Esophagus muscularis mucosa (tissue), 4 donors: ENCODE data around the gene SDC4. TPM values are rescaled to one million over a fixed set of nuclear protein-coding genes. Genes with fewer than 3 reads are reported as not detected.

Experiments used
- DNase-seq: peaks from one replicate; pipeline ENCODE4 v3.0.0-alpha.2; 2017; ENCODE audit errors: extremely low spot score
- H3K27ac ChIP-seq, 4 donors: fragments of 200-600 bp; sonication (generic); replicated peaks in 1 of 4; 1 replicate in 3 of 4; 2 replicates in 1 of 4; pipeline ENCODE4 v1.5.1; 2016 to 2019; ENCODE audit warnings: mild to moderate bottlenecking in 1 of 4
- H3K27me3 ChIP-seq, 4 donors: fragments of 200-600 bp; sonication (generic); one replicate each; pipeline versions ENCODE4 v1.5.1 to v1.6.0; 2016 to 2019
- H3K36me3 ChIP-seq, 4 donors: fragments of 200-600 bp; sonication (generic); one replicate each; pipeline ENCODE4 v1.5.1; 2016 to 2019
- H3K4me1 ChIP-seq, 4 donors: fragments of 200-600 bp; sonication (generic); one replicate each; pipeline ENCODE4 v1.5.1; 2016 to 2019
- H3K4me3 ChIP-seq, 4 donors: fragments of 200-600 bp; sonication (generic); 1 replicate in 2 of 4; 2 replicates in 2 of 4; pipeline ENCODE4 v1.5.1; 2016 to 2019; ENCODE audit warnings: mild to moderate bottlenecking in 4 of 4, moderate library complexity in 1 of 4
- H3K9me3 ChIP-seq, 4 donors: fragments of 200-600 bp; sonication (generic); 1 replicate in 3 of 4; 2 replicates in 1 of 4; pipeline ENCODE4 v1.5.1; 2016 to 2019
- EP300 ChIP-seq: sonication (generic); formaldehyde crosslinking; IDR thresholded peaks from one replicate; pipeline ENCODE4 v1.6.1; 2017; ENCODE audit warnings: antibody characterized with exemption
- POLR2A ChIP-seq: fragments of 450-650 bp; IDR thresholded peaks from one replicate; pipeline ENCODE4 v1.6.1; 2017; ENCODE audit warnings: antibody characterized with exemption, moderate library complexity, mild to moderate bottlenecking, low read depth
- POLR2AphosphoS5 ChIP-seq, 2 donors: sonication (generic); formaldehyde crosslinking; IDR thresholded peaks; one replicate each; pipeline ENCODE4 v1.6.1; 2017; ENCODE audit warnings: antibody characterized with exemption in 2 of 2
- WGBS: methylation state at CpG from one replicate; pipeline ENCODE4 v1.1.5; 2018; 5-methylcytosine and 5-hydroxymethylcytosine counted together
- intact Hi-C: fragments of 100-400 bp; cut with DNase I; formaldehyde crosslinking; loops from one replicate; pipeline ENCODE4 v1.15.1; 2023
- total RNA-seq, 4 donors: library from RNA; depleted of rRNA; stranded (reverse); fragments of >200 nt; gene quantifications; one replicate each; pipeline versions ENCODE4 v1.1.0 to v1.2.1, GENCODE V29; 2016
- TF ChIP-seq, protein P1 (sequence below), 3 experiments: fragments of 200-600 bp in 2 of 3; fragments of 450-650 bp in 1 of 3; sonication (generic) in 2 of 3; IDR thresholded peaks; one replicate each; pipeline ENCODE4 v1.5.1; 2017 to 2019; ENCODE audit warnings: antibody characterized with exemption in 3 of 3, mild to moderate bottlenecking in 2 of 3, moderate library complexity in 1 of 3

SDC4 gene
- total RNA-seq, 4 donors from 2014 or later: 61.9 to 177 (median 72.2) TPM

DNA sequence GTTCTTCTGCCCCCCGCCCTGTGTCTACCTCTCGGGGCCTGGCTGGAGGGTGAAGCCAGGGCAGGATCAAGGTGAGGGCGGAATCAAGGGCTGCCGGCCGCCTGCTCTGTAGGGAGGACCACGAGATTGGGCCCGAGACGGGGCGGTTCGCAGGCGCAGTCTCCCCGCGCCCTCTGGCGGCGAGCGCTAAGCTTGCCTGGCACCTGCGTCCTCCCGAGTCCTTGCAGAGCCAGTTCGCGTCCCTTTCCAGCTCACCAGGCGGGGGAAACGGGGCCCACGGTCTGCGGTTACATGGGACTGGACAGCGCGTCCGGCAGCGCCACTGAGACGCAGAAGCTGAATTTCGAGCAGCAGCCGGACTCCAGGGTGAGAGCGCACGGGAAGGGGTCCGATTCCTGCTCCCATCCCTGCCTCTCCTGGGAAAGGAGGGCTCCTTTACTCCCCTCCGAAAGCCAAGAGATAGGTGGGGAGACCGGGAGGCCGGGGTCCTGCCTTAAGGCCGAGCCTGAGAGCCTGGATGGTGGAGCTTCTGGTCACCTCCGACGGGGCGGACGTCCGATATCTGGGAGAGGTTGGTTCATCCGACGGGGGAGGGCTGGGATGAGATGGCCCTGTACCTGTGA, 36.5 kb downstream of the SDC4 start:
- H3K27me3 ChIP-seq: peaks cover 0 to 87% (median 13%) of the 10 kb centered on the region in 4 donors
- no peak overlapping the region for H3K4me3 ChIP-seq
- intact Hi-C loops: no loop called here
- 46% methylated on average over 12 of the region's 45 CpGs for WGBS
- no peaks in the 10 kb centered on the region for H3K9me3 ChIP-seq
- no peak overlapping the region for H3K27ac ChIP-seq
- TF ChIP-seq POLR2A: no peak
- TF ChIP-seq, protein P1, sequence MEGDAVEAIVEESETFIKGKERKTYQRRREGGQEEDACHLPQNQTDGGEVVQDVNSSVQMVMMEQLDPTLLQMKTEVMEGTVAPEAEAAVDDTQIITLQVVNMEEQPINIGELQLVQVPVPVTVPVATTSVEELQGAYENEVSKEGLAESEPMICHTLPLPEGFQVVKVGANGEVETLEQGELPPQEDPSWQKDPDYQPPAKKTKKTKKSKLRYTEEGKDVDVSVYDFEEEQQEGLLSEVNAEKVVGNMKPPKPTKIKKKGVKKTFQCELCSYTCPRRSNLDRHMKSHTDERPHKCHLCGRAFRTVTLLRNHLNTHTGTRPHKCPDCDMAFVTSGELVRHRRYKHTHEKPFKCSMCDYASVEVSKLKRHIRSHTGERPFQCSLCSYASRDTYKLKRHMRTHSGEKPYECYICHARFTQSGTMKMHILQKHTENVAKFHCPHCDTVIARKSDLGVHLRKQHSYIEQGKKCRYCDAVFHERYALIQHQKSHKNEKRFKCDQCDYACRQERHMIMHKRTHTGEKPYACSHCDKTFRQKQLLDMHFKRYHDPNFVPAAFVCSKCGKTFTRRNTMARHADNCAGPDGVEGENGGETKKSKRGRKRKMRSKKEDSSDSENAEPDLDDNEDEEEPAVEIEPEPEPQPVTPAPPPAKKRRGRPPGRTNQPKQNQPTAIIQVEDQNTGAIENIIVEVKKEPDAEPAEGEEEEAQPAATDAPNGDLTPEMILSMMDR (IDR thresholded peaks at IDR 0.05): peak; percentile 48 to 87 (median 66)
- H3K36me3 ChIP-seq: no peaks in the 10 kb centered on the region
- no peak for DNase-seq
- peaks cover 0 to 25% (median 12%) of the 10 kb centered on the region in 4 donors for H3K4me1 ChIP-seq

DNA sequence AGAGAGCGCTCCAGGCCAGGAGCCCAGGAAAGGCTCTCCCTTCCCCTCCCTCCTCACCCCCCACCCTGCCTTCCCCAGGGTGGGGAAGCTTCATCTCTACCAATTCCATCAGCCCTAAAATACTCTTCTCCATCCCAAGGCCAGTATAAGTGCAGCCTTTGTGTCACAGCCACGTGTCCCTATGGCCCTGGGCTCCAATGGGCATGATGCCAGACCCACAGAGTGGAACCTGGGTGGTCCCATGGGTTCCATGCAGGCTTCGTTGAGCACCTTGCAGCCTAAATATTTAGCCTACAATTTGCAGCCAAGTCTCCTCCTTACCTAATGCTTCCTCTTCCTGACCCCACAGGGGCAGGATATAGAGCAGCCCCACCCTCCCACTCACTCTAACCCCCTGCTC, 39.1 kb downstream of the SDC4 start:
- intact Hi-C loops: no loop called here

DNA sequence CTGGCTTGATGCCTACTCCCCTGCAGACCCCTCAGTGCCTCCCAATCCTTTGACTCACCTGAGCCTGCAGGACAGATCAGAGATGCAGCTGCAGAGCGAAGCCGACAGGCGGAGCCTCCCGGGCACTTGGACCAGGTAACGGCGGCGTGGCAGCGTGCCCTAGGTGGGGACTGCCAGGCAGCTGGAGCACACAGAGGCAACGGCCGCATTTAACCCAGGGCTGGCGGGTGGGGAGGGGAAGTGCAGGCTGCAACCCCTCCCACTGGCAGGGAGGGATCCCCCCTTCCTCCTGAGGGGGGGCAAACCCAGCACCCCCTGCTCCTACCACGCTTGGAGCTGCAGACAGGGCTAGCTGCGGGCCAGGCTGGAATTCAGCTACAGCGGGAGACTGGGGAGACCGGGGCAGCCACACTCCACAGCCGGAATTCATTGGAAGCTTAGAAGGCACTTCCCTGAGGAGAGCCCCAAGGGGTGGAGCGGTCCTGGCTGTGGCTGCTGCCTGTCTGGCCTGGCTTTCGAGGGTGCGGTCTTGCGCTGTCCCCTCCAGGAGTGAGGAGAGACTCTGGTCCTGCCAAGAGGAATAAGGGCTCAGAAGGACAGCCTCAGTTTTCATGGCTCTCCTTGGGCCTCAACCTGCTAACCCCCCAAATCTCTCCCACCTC, 40.0 kb downstream of the SDC4 start, which contains the start of gene MATN4:
MATN4 (minus strand) TSS at position 183 of the 662 bp plus-strand sequence. CDS start 2,717 bp downstream, outside the sequence.
- H3K4me3 ChIP-seq: no peak within 1 kb of the TSS
- H3K4me1 ChIP-seq: peaks cover 0 to 24% (median 13%) of the 10 kb centered on the region in 4 donors
- no peak for DNase-seq
- intact Hi-C loops: no loop called here
- H3K9me3 ChIP-seq: no peaks in the 10 kb centered on the region
- TF ChIP-seq, protein P1 (IDR thresholded peaks at IDR 0.05): no peak
- TF ChIP-seq POLR2A: no peak
- no peak for TF ChIP-seq POLR2AphosphoS5 (IDR thresholded peaks at IDR 0.05)
- no peak for TF ChIP-seq EP300
- H3K27ac ChIP-seq: no peak within 1 kb of the TSS
- 54% methylated on average over 5 of the region's 20 CpGs for WGBS
- peaks cover 0 to 86% (median 20%) of the 10 kb centered on the region in 4 donors for H3K27me3 ChIP-seq
- H3K36me3 ChIP-seq: no peaks in the 10 kb centered on the region

More for the DNA sequence above, 39.1 kb downstream of the SDC4 start:
- TF ChIP-seq POLR2A (no peak), EP300 (no peak), POLR2AphosphoS5 (IDR thresholded peaks at IDR 0.05) (no peak)
- TF ChIP-seq, protein P1 (IDR thresholded peaks at IDR 0.05): no peak
- no peak for DNase-seq
- Histone ChIP-seq H3K4me1 (peaks cover 0 to 24% (median 13%) of the 10 kb centered on the region in 4 donors), H3K27me3 (peaks cover 0 to 86% (median 18%) of the 10 kb centered on the region in 4 donors), H3K9me3 (no peaks in the 10 kb centered on the region), H3K4me3 (no peak overlapping the region), H3K36me3 (no peaks in the 10 kb centered on the region), H3K27ac (no peak overlapping the region)
- 66% methylated on average over 3 of the region's 3 CpGs for WGBS

DNA sequence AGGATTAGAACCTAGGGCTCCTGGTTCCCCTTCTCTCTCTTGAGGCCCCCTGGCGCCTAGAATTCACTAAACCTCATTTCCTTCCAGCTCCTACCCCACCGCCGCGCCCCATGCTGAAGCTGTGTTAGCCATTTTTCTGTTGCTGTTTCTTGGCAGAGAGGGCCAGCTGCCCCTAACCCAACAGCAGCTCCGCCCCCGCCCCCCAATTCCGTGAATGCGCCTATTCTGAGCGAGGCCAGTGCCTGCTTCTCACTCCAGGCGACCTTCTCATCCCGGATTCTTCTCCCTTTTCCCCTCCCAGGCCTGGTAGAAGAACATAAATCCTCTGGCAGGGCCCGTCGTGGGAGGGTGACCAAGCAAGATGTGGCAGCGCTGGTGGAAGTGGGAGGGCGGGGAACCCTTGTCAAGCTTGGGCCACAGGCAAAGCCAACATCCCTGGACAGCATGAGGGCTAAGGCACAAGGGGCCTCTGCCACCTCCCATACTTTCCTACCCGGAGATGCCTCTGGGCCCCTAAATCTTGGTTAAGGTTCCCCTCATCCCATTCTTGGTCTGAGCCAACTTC, 41.1 kb downstream of the SDC4 start:
- no peaks in the 10 kb centered on the region for H3K9me3 ChIP-seq
- no peaks in the 10 kb centered on the region for H3K36me3 ChIP-seq
- DNase-seq: no peak
- TF ChIP-seq, protein P1 (IDR thresholded peaks at IDR 0.05): no peak
- TF ChIP-seq POLR2AphosphoS5 (IDR thresholded peaks at IDR 0.05) (no peak), POLR2A (no peak), EP300 (no peak)
- no peak overlapping the region for H3K27ac ChIP-seq
- intact Hi-C loops: no loop called here
- H3K27me3 ChIP-seq: peaks cover 0 to 83% (median 18%) of the 10 kb centered on the region in 4 donors
- WGBS: 61% methylated on average over 13 of the region's 16 CpGs
- H3K4me1 ChIP-seq: peaks cover 0 to 24% (median 13%) of the 10 kb centered on the region in 4 donors
- H3K4me3 ChIP-seq: no peak overlapping the region
